ENCODE data around the gene PRR13.

- TF ChIP-seq CTCF (IDR thresholded peaks at IDR 0.05) (peak in 2 of 3 donors; percentile 11 to 25), POLR2AphosphoS5 (IDR thresholded peaks at IDR 0.05) (peak; percentile 81 to 94 (median 92)), POLR2A (IDR thresholded peaks at IDR 0.05) (peak; percentile 92)
Observed at GRCh38 chr12:53492830-53493609, 51.5 kb downstream of the PRR13 start.
